NCI-H2196 (cell line): ENCODE measurements around the gene KCTD1.

Source experiments
- DNase-seq: peaks from one replicate; lab custom pipeline; 2025; ENCODE audit not compliant: unreplicated experiment; lab: John Stamatoyannopoulos, UW

KCTD1 gene

GRCh38 chr18:26434887-26435286 lies 113.5 kb downstream of the KCTD1 start:
- no peak for DNase-seq

- DNase-seq: no peak
Observed at GRCh38 chr18:26432651-26433424, 115.5 kb downstream of the KCTD1 start.

GRCh38 chr18:26429535-26430226 lies 118.7 kb downstream of the KCTD1 start:
- no peak for DNase-seq

DNA sequence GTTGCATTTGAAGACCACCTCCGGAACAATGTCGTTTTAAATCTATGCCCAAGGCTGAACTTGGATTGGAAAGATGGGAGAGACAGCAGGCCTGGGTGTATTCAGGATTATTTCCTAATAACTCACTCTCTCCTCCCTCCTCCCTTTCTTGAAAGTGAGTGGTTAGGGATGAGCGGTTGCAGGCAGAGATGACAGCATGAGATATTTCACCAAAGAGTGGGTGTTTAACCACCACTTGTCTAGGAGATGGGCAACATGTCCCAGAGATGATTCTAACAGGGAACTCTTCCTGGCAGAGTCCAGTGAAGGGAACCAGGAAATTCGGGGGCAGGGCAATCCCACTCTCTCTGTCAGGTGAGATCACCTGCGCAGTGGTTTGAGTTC lies 123.2 kb downstream of the KCTD1 start:
- DNase-seq: no peak

DNA sequence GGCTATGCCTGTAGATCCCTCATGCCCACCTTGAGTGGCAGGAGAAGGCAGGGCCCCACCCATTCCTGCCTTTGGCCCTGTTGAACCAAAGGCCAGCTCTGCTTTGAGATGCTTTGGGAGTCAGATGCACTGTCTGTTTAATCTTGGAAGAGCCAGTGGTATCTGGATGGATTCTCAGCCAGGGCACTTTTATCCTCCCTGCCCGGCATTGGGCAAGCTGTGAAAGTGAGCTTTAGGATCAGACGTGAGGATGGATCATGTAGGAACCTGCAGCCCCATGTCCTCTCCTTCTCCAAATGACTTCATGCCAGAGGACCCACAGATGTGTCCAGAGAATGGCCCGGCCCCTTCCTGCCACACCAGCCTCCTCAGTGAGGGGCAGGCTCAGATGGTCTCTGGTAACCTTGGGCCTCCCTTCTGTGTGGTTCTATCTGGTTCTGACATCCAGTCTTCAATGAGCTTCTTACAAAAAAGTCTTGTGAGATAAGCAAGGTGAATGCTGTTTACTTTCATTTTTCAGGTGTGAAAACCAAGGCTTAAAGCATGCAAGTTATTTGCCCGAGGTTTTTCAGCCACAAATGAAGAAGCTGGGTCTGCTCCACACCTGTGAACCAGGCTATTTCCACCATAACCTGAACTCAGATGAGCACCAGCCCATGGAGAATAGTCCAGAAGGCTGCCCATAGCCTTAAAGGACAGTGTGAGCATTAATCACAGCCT lies 123.8 kb downstream of the KCTD1 start:
- no peak for DNase-seq

DNA sequence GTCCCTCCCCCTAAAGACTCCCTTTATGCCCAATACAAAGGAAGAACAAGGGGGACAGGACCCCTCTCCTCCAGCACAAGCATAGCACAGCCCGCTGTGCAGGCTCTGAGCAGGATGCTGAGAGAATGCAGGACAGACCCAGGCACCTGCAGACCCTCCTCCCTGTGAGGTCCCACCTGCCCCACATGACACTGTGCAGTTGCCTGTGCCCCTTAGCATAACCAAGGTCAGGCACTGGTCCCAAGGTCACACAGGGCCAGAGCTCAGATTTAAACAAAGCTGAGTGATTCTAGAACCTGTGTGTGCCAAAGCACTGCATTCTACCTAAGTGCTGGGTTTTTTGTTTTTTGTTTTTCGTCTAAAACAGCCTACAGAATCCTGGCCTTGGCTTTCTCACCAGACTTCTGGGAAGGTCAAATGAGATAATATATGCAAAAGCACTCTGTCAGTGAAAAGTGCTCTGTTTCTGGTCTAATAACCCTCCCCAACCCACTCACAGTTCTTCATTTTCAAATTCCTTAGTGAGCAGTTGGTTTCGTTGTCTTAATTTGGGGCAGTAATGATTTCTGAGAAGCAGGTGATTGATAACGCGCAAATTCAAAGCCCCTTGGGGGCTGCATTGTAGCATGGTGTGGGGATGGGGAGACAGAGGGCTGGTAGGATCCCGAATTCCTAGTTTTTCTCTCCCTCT lies 125.7 kb downstream of the KCTD1 start:
- no peak for DNase-seq

GRCh38 chr18:26421931-26422330 lies 126.4 kb downstream of the KCTD1 start:
- peak; percentile 54 for DNase-seq

GRCh38 chr18:26421503-26421902 lies 126.8 kb downstream of the KCTD1 start:
- DNase-seq: no peak

GRCh38 chr18:26419746-26420145 lies 128.6 kb downstream of the KCTD1 start:
- no peak for DNase-seq

GRCh38 chr18:26418225-26418624 lies 130.1 kb downstream of the KCTD1 start:
- no peak for DNase-seq

- DNase-seq: no peak
Observed at GRCh38 chr18:26417190-26417589, 131.2 kb downstream of the KCTD1 start.

GRCh38 chr18:26416652-26417150 lies 131.7 kb downstream of the KCTD1 start:
- DNase-seq: no peak

GRCh38 chr18:26415631-26416030 lies 132.7 kb downstream of the KCTD1 start:
- DNase-seq: no peak

DNA sequence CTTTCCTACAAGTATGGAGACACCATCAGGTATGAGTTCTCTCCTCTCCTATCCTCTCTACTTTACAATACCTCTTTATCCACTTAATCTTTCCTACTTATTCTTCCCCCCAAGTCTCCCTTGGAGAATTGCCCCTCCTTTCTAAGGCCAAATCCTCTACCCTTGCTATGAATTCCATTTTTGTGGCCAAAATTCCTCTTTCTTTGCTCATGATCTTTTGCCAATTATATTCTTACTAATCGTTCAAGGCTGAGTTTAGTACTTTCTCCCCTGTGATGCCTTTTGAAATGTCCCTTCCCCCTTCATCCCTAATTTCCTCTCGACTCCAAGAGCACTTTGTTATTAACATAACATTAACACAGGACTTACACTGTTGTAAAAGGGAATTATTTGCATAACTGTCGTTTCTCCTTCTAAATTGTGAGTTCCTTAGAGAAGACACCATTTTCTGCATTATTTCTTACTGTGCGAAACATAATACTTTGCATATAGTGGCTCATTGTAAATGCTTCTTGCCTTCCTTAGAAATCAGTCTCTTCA lies 133.4 kb downstream of the KCTD1 start:
- DNase-seq: no peak

GRCh38 chr18:26409091-26409490 lies 139.3 kb downstream of the KCTD1 start:
- DNase-seq: no peak

GRCh38 chr18:26407736-26408601 lies 140.4 kb downstream of the KCTD1 start:
- DNase-seq: no peak

- DNase-seq: no peak
Observed at GRCh38 chr18:26406854-26407517, 141.4 kb downstream of the KCTD1 start.

DNA sequence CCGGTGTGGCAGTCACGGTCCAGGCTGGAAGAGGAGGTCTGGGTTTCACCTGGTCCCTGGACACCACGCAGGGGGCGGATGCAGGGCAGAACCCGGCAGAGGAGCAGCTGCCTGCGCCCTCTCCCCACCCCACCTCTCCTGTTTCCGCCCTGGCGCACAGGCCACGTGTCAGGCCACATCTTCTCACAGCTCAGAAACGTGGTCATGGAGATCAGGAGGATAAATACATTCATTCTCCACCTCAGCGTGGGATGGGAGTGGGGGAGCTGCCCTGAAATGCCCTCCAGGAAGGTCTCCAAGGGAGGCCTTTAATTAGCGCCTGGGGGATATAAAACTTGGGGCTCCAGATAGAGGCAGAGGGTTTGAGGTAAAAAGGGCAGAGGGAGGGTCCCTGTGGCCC lies 142.0 kb downstream of the KCTD1 start:
- DNase-seq: no peak

- peak; percentile 51 for DNase-seq
Observed at GRCh38 chr18:26405190-26405801, 143.1 kb downstream of the KCTD1 start.
